Colon (tissue), 2 donors: ENCODE measurements around the gene BAAT.

Experiments
- FAIRE-seq: peaks from 2 replicates; lab custom pipeline; 2012; peaks lifted over from hg19 to GRCh38; lab: Jason Lieb, UNC
- donor health status: control.
- donor health status: control.

The BAAT gene

DNA sequence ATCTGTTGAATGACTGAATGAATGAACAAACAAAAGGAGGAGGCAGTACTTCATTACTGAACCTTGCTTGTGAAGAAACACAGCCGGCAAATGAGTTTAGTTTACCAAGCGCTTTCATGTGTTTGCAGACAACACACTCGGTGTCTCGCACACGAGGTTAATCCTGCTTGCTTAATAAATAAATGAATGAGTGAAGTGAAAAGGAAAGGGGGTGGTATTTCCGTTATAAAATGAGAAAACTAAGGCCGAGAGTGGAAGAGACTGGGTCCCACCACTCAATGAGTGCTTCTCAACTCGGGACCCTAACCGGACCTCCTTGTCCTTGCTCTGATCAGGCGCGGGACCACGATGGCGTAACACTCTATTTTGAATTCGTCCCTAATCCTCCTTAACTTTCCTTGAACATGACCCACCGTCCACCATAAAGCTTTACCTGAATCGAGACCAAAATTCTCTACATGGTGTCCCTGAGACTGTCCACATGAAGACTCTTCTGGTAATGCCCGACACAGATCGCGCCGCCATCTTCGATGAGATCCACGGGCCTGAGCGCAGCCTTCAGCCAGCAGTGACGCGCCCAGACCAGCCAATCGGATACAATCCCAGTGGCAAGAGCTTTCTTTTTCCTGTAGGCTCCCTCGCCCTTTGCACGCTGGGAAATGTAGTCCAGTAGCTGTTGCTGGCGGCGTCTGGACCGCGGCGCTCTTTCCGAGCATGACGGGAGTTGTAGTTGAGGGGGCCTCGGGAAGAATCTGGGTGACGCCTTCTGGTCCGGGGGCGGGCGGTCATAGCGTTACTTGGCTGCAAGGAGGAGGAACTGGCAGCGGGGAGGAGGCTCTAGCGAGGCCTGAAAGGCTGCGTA lies 13.5 kb upstream of the BAAT start, which contains the start of the genes MRPL50 and ZNF189:
Gene MRPL50, minus strand, starts transcription at position 551 of the 862 bp plus-strand sequence. Its CDS starts 26 bp downstream, at position 525.
Gene ZNF189, plus strand, starts transcription at position 784 of the 862 bp plus-strand sequence. CDS start 306 bp downstream, outside the sequence.
- peak; percentile 84 for FAIRE-seq

- FAIRE-seq: no peak
Observed at GRCh38 chr9:101397746-101398067, 12.9 kb upstream of the BAAT start.

DNA sequence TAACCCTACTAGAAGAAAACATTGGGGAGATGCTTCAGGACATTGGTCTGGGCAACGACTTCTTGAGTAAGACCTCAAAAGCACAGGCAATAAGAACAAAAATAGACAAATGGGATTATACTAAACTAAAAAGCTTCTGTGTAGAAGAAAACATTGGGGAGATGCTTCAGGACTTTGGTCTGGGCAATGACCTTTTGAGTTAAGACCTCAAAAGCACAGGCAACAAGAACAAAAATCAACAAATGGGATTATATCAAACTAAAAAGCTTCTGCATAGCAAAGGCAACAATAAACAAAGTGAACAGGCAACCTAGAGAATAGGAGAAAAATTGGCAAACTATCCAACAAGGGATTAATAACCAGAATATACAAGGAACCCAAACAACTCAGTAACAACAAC lies 9.9 kb upstream of the BAAT start:
- no peak for FAIRE-seq

DNA sequence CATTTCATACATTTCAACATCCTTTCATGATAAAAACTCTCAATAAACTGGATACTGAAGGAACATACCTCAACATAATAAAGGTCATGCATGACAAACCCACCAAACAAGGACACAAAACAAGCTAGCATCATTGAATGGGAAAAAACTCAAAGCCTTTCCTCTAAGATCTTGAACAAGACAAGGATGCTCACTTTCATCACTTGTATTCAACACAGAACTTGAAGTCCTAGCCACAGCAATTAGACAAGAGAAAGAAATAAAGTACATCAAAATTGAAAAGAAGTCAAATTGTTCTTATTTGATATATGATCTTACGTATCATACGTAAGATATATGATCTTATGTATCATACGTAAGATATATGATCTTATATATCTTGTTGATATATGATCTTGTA lies 8.3 kb upstream of the BAAT start:
- no peak for FAIRE-seq

- no peak for FAIRE-seq
Observed at GRCh38 chr9:101388507-101388993, 3.7 kb upstream of the BAAT start.

GRCh38 chr9:101387871-101388506 lies 3.2 kb upstream of the BAAT start:
- FAIRE-seq: no peak

DNA sequence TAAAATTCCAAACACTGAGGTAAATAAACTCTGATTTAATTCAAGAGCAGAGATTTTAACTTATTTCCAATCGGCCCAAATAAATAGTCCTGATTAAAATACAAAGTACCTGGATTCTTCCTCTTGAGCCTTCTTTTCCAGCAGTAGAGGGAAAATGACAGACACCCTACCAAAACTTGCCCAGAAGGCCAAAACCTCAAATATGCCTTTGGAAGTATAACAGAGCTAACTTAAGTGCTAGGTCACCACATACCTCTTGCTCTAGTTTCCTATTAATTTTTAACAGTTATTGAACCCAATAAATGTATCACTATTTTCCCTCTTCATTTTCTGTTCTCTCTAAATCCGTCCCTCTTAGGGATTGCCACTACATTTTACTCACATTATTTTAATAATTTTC lies 1.4 kb downstream of the BAAT start:
- no peak for FAIRE-seq

GRCh38 chr9:101381833-101382342 lies 2.9 kb downstream of the BAAT start:
- FAIRE-seq: no peak

DNA sequence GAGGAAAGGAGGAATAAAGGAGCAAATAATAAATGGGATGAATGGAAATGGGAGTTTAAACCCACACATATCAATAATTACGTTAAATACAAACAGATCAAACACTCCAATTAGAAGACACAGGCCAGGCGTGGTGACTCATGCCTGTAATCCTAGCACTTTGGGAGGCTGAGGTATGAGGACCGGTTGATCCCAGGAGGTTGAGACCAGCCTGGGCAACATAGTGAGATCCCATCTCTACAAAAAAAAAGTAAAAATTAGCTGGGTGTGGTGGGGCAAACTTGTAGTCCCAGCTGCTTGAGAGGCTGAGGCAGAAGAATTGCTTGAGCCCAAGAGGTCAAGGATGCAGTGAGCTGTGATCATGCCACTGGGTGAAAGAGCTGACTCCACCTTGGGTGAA lies 3.7 kb downstream of the BAAT start:
- FAIRE-seq: no peak

DNA sequence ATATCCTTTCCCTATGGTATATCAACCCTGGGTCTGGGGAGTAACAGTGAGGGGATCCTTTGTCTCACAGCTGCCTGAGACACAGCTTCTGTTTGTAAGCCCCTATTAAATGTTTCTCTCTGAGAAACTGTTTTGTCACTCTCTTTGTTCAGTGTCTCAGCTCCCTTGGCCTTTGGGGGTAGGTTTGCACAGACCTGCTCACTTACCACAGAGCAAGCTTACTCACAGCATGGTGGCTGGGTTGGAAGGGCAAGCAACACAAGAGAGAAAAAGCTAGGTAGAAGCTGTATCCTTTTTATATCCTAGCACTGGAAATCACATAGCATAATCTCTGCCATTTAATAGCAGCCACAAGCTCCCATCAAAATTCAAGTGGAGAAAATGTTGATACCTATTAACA lies 4.5 kb downstream of the BAAT start:
- no peak for FAIRE-seq

GRCh38 chr9:101376111-101376848 lies 8.5 kb downstream of the BAAT start:
- no peak for FAIRE-seq

GRCh38 chr9:101375546-101375945 lies 9.3 kb downstream of the BAAT start:
- no peak for FAIRE-seq

DNA sequence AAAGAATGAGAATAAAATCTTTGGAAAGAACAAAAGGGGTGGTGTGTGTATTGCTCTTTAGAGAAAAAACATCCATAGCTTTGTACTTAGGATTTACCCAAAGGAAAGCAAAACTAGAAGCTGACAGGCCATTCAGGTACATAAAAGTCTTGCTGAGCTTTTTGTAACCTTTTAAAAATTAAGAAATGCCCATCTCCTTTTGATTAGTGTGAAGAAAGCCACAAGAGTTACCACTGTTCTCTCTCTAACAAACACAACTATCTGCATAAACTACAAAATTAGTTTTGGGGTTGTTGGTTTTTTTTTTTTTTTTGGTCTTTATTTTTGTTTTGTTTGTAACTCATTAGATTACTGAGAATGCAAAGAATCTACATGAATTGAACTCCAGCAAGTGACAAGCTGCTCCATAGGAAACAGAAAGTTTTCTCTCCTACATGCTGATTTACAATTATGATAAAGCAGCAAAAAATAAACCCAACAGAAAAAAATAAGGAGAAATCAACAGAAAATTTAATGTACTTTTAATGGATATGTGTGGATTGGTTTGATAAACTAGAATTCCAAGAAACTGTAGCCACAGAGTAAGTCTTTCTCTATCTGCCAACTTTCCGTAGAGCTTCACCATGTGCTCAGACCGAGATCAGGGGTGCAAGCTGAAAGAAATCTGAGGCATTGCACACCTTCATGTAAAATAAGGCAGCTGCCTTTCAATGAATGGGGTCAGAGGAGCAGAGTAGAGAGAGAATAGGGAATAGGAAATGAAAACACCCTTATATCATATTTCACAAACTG lies 12.3 kb downstream of the BAAT start:
- FAIRE-seq: no peak

DNA sequence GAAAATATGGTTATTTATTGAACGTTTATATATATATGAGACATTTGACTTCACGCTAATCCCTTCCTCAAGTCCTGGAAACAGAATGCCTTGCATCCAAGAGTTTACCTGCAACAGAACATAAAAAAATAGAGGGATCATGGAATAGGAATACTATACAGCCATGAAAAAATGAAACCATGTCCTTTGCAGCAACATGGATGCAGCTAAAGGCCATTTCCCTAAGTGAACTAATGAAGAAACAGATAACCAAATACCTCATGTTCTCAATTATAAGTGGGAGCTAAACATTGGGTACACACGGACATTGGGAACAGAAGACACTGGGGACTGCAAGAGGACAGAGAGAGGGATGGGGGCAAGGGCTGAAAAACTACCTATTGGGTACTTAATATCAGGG lies 13.0 kb downstream of the BAAT start:
- no peak for FAIRE-seq

- FAIRE-seq: no peak
Observed at GRCh38 chr9:101369884-101370531, 14.8 kb downstream of the BAAT start.

DNA sequence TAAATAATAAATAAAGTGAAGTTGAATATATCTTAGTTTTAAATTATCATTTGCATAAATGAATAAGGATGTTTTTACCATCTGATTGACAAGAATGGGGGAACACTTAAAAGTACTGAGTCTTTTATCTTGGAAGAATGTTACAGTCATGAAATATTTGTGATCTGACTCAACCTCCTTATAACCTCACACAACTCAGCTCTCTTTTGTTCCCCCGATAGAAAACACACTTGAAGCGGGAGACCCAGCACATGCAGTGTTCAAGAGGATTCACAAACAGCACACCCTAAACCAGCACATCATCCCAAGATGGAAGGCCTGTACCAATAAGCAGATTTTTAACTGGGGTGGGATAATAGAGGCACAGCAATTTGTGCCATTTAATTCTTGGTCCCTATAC lies 15.5 kb downstream of the BAAT start:
- FAIRE-seq: no peak

- FAIRE-seq: no peak
Observed at GRCh38 chr9:101367323-101367722, 17.5 kb downstream of the BAAT start.

DNA sequence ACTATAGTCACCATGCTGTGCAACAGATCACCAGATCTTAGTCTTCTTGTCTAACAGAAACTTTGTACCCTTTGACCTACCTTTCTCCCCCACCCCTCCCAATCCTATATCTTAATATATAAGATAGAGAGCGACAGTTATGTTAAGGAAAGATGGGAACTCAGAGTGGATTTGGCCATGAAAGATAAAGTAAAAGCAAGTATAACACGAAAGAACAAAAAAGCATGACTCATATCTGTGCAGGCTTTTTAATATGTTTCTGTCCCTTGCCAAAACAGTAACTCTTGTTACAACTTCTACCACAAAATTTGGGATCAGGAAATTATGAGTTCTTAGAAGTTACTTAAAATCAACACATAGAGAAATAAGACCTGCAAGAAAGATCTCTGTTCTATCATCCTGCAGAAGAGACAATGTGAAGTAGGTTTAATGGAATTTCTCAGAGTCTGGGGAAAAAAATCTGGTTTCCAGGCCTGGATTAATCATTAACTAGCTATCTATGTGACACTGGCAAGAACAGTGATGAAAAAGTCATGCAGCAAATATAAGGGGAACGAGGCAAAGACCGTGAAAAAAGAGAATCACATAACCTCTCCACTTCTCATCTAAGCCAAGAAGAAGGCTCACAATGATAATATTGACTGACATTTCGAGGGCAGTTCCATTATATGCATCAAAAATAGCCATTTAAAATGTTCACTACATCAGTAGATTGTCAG lies 18.6 kb downstream of the BAAT start:
- no peak for FAIRE-seq

GRCh38 chr9:101365181-101365580 lies 19.6 kb downstream of the BAAT start:
- no peak for FAIRE-seq

DNA sequence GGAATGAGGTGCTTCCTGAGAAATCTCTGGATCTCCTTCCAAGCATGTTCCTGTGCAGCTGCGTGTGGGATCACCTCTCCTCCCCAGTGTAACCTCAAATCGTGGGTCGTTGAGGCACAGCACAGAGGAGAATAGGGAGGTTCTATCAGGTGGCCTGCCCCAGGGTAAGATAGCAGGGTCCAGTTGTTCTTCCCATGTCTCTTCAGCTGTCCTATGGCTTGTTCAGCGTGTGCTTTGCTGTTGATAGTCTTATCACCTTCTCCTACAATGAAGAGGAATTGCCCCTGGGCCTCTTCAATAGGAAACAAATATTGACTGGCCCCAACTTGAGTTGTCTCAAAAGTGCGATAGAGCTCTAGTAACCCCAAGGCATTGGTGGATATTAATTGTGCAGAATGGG lies 22.4 kb downstream of the BAAT start:
- no peak for FAIRE-seq

DNA sequence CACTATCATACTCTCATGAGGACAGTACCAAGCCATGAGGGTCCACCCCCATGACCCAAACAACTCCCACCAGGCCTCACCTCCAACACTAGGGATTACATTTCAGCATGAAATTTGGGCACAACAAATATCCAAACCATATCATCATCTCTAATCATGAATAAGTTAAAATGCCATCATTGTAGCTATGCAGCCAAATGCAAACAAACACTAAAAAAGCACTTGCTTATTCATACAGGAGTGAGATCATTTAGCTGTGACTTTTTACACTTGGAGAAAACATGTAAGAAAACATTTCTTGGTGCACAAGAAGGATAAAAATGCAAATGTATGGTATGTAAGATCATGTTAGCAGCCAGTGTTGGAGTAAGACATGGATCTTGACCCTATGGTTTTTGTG lies 24.2 kb downstream of the BAAT start:
- no peak for FAIRE-seq
